Stimulated activated CD4-positive, alpha-beta T cell treated with anti-CD3 and anti-CD28 coated beads, TNF-alpha, amount 100 ng/mL, for 24 hours (primary cell): ENCODE data around the gene C10orf53.

Experiments used
- DNase-seq, 3 experiments: peaks; one replicate each; pipeline ENCODE4 v3.0.0-alpha.2; 2020; ENCODE audit warnings: low read depth in 3 of 3

Gene C10orf53, protein sequence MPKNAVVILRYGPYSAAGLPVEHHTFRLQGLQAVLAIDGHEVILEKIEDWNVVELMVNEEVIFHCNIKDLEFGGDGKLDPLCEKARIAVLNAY

DNA sequence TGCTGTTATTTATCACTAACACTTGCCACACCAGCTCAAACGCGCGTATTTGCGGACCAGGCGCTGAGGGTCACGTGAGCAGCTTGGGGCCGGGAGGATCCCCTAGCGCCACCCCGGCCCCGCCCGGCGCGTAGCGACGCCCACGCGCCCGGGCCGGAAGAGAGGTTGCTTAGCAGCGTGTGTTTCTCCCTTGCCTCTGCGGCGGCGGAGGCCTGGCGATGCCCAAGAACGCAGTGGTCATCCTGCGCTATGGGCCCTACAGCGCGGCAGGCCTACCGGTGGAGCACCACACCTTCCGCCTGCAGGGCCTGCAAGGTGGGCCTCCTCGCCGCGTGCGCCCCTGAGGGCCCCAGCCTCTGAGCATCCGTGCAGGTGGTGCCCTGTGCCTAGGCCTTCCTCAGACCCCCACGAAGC lies at the start of gene C10orf53:
Gene C10orf53 (plus strand): TSS at position 172 of the 414 bp plus-strand sequence. CDS start 47 bp downstream, at position 219.
- DNase-seq = peak in 2 of 3 experiments; percentile 3 to 14

DNA sequence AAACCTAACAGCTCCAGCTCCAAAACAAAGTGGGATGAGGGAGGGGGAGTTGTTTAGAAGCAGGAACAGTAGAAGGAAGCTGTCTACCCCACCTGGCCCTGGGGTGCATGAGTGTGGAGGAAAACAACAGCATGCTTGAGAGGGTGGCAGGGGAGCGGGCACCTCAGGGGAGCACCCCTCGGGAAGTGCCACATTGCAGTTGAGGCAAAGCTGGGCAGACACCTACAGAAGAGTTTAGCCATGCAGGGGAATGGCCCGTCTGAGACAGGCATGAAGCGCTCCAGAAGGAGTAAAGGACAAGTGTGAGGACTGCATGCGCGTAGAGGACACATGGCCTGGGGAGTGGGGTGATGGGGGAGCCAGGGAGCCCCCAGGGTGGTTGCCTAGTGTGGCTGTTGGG lies 47.5 kb upstream of the C10orf53 start:
- no peak for DNase-seq

DNA sequence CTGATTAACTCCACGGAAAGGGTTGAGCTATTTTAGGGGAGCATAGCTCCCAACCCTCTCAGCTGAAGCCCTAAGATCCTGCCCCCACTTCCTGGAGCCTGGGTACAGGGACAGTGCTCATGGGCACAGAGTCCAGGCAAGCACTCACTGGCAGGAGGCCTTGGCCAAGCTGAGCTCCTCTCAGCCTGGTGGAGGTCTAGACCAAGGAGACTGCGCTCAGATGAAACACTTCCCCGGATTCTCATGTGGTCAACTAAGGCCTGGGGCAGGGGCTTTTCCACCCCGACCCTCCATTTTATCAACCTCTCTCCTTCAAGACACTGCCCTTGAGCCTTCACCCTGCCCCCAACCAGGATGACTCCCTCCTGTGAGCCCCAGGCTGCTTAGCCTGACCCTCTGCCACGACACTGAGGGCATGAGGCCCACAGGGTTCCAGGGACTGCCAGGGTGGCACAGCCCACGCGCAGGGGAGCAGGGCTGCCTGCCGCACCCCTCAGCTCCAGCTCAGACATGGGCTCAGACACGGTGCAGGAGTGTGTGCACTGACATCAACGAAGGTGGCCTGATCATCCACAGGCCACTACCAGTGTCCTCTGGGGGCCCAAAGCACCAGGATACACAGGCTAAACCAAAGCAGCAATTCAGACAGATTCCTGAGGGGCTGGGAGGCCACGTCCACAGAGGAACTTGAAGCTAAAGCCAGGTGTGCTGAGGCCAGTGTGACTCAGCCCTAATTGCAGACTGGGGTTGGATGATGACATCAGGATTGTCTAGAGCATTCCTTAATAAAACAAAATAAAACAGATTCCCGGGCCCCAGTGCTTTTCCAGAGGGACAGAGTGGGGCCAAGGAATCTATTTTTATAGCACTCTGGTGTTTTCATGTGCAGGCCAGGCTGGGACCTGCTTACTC lies 46.8 kb upstream of the C10orf53 start:
- DNase-seq = no peak

DNA sequence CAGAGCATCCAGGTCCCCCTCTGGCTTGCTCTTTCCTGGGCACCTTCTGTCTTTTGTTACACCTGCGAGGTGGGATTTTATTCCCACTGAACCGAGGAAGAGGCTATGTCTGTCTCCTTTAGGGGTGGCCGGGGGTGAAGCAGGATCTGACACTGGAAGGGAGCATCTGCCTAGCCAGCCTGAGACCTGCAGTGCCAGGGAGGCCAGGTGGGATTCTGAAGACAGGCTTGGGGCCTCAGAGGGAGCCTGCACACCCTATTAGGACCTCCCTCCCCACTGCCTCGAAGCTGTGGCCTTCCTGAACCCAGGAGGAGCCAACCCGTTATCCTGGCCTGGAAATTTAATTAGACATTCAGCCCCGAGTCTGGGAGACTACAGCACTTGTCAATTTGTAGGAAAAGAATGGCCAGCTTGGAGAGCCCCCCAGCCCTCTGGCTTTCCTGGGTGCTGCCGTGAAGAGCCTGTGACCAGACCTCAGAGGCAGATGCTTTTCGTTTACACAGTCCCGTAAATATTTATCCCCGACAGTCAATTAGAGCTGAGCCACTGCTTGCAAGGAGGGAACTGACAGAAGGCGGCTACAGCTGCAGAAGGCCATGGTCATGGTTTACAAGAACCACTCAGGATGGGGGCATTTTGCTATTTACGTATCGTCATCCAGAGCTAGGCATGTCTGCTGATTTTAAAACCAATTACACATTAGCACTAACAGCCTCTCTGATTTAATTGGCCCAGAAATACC lies 46.0 kb upstream of the C10orf53 start:
- DNase-seq = no peak

DNA sequence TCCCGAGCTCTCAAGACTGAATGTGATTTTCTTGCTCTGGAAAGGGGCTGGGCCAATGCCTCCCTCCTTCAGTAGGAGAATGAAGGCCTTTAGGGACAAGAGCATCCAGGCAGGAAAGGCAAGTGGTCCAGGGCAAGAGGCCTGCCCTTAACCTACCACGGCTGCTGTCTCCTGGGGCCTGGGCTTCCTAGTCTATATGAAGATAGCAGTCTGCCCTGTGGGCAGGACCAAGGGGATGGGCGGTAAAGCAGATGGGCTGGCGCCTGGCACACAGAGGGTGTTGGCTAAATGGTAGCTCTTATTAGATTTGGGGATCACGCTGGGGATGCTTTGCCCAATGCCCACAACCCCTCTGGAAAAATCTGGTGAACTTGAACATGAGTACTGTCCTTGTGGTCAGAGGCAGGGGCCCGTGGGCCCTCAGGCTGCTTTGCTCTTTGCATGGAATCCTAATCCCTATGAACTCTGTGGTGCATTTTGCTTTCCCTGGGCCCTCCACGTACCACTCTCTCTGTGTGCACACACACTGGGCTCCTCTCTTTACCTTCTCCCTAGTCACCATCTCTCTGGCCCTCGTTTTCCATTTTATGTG lies 45.3 kb upstream of the C10orf53 start:
- no peak for DNase-seq

DNA sequence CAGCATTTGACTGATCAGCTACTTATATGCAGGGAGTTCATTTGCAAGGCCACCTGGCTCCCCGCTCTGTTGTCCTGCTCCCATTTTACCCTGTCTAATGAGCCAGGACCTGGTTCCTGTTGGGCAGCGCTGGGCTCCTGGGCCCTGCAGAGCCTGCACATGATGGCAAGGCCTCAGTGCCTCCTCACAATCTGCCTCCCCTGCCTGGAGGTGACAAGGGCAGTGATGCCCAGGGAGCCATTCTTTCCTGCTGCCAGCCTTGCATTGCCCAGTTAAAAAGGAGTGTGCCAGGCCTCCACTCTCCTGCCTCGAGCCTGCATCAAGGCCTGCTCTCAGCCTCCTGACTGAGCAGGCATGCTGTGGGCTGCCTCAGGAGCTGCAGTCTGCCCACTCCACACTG lies 37.1 kb upstream of the C10orf53 start:
- no peak for DNase-seq

DNA sequence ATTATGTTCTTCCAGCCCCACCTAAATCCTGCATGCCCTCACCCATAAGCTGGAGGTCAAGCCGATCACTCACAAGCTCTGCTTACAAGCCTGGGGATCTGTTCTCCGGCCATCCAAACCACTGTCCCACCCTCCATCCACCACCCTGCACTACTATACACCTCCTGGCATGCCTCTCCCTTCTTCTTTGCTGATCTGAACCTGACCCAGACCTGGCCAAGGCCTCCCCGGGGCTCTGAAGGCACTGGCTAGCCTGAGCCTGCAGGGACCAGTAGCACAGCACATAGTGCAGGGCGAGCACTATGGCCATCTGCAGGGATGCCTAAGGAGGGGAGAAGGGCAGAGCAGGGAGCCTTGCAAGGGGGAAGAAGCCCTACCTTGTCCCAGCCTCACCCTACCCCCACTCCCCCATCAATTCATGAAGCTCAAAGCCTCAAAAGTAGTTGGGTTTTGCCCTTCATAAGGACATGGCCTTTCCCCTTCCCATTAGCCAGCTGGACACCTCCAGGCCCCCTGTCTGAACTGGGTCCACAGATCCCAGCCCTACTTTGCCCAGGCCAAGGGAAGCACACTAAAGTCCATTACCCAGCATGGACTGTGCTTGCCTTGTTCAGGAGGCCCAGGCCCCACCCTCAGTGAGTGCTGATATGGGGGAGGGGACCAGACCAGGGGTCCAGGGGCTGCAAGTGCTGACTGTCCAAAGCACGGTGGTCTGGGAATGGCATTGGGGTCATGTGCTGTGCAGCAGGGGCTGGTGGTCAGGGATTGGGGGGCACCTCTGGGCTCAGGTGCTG lies 36.0 kb upstream of the C10orf53 start:
- no peak for DNase-seq

DNA sequence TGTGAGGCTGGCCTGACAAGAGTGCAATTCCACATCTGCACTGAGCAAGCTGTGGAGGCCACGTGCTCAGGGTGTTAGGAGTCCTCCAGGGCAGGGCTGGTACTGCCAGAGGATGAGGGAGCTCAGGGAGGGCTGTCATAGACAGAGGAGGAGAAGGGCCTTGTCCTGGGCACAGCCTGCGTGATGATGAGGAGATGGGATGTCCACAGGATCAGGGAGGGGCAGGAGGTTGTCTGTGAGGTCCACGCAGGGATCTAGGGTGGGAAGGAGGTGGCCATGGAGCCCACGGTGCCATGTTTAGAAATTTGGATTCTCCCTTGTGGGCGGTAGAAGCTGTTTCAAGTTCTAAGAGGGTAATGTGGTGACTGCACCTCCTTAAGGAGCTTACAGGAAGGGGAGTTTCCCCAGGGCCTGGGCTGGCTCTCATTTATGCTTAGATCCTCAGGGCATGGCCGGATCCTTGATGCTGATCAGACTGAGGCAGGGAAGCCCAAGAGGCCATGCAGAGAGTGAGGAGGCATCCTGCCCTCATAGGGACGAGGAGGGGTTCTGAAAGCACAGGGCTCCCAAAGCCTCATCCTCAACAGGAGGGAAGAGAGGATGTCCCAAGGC lies 35.3 kb upstream of the C10orf53 start:
- no peak for DNase-seq

DNA sequence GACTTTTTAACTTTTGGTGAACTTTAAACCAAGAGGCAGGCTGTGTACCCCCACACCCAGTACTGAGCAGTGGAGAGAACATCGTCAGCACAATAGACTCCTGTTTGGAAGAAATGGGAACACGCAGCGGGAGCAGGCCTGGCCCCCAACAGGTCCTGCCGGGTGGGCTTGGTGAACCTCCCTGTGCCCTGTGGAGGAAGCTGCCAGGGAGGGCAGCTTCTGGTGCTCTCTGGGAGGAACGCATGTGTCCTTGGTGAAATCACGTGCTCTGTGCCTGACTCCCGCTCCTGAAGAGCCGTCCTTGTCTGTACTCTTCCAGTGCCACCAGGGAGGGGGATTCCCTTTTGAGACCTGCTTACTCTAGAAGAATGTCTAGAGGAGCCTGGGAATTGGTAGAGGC lies 34.0 kb upstream of the C10orf53 start:
- no peak for DNase-seq

DNA sequence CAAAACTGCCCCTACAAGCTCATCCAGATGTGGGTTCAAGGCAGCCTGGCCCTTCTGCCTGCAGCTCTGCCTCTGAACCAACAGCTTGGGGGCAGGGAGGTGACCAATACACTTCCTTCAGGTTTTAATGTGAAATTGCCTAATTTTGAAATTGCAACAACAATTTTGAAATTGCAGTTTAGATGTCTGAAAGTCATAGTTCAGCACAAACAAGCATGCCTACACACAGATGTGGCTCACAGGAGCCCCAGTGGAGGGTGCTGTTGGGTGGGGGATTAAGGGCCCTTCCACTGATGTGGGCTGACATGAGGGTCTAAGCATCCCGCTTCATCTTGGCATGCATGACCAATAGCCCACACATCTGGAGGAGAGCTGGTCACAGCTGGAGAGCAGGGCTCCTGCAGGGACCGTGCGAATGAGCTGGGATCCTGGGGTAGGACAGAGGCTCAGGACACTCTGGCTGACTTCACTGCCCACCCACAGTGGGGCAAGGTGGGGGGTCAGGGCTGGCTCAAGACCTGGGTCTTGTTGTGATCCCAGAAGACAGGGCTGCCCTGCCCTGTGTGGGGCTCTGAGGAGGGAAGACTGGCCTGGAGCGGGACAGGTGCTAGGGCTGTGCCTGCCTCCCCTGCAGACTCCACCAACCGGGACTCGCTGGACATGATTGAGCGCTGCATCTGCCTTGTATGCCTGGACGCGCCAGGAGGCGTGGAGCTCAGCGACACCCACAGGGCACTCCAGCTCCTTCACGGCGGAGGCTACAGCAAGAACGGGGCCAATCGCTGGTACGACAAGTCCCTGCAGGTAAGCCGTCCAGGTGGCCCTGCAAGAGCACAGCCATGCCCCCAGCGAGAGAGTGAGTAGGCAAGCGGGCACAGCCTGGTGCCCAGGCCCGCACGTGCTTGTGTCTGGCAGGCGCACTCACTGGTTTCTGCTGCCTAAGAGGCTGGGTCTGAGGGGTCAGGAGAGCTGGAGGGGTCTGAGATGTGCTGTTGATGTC lies 33.3 kb upstream of the C10orf53 start:
- DNase-seq = no peak

DNA sequence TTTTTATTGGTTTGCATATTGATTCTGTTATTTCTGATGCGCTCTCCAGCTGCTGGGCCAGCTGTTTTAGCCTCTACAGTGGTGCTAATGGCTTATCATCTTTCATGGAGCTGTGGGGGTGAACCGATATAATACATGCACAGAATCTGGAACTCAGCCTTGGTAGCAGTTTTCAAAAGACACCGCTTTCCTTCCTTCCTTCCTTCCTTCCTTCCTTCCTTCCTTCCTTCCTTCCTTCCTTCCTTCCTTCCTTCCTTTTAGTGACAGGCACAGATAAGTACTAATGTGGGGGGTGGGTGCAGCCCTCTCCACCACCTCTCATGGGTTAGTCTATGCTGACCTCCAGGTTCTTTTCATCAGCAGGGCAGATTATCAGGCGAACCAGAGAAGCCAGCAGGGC lies 31.9 kb upstream of the C10orf53 start:
- DNase-seq = no peak

DNA sequence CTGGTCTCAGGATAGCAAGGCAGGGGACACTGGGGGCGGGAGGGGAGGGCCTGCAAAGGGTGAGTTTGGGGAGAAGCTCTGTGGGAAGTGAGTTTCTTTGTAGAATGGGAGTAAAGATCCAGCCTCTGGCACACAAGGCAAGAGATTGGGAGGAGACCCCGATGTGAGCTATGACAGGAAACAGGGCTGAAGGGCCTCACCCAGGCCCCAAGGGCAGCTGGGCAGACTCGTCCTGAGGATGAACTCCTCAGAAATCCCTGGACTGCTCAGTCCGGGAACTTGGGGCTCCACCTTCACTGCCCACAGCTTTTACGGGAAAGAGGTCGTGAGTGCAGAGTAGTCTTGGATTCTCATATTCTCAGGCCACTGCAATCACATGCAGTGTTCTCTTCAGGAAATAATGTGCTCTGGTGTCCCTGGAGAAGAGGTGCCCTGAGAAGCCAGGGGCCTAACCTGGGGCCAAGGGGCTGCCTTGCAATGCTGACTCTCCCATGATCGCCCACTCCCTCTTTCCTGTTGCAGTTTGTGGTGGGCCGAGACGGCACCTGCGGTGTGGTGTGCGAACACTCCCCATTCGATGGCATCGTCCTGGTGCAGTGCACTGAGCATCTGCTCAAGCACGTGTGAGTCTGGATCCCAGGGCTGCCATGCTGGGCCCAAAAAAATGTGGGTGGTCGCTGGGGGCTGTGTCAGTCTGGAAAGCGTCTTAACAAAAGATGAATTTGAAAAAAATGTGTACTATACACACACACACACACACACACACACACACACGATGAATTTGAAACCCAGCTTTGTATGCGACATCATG lies 31.3 kb upstream of the C10orf53 start:
- no peak for DNase-seq

DNA sequence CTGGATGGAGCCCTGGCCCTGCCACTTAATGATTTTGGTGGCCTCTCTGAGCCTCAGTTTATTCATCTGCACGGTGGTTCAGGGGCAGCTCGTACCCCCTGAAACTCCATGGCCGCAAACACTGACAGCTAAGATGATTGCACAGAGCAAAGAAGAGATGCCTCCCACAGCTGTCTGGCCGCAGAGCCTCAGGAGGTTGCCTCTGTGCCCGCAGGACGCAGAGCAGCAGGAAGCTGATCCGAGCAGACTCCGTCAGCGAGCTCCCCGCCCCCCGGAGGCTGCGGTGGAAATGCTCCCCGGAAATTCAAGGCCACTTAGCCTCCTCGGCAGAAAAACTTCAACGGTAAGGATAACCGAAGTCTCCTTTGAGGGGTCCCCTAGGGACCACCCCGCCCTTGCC lies 30.2 kb upstream of the C10orf53 start:
- DNase-seq = peak in 1 of 3 experiments; percentile 5

DNA sequence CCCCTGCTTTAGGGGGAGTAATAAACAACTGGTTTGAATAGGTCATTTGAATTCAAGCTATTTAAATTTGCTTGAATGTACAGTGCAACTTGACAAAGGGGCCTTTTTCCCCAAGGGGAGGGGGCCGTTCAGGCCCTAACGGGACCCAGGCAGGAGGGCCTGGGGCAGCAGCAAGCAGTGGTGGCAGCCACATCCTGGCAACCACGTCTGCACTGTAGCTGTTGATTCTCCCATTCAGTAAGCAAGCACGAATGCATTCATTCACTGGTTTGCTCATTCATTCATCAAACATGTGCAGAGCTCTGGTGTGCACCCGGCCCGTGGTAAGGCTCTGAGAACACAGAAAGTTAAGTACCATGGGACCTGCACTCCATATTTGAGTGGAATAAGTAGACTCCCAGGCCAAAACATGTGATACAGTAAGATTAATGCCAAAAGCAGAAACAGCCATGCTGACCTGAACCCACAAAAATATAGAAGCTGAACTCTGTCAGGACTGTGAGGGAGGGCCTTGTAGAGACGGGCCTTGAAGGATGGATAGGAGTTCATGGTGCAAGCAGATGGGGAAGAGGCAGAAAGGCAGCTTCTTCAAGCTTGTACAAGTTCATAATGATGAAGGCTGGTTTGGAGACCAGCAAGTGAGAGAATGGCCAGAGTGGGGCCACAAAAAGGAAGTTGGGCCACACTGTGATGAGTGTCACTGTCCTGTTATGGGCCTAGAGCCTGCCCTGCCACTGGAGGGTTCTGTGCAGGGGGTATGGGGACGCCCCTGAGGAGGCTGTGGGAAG lies 29.3 kb upstream of the C10orf53 start:
- DNase-seq = no peak

DNA sequence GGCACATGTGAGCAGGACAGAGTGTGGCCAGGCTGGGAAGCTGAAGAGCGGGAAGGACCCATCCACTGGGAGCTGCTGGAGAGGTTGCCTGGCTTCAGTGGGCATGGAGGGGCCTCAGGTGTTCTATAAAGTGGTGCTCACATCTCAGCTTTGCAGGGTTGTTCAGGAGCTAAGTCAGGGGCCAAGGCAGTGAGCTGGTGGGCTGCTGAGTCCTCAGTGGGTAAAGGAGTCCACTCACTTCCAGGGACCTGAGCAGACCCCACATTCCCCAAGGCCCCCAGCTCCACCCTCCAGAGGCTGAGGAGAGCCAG lies 28.8 kb upstream of the C10orf53 start:
- no peak for DNase-seq

DNA sequence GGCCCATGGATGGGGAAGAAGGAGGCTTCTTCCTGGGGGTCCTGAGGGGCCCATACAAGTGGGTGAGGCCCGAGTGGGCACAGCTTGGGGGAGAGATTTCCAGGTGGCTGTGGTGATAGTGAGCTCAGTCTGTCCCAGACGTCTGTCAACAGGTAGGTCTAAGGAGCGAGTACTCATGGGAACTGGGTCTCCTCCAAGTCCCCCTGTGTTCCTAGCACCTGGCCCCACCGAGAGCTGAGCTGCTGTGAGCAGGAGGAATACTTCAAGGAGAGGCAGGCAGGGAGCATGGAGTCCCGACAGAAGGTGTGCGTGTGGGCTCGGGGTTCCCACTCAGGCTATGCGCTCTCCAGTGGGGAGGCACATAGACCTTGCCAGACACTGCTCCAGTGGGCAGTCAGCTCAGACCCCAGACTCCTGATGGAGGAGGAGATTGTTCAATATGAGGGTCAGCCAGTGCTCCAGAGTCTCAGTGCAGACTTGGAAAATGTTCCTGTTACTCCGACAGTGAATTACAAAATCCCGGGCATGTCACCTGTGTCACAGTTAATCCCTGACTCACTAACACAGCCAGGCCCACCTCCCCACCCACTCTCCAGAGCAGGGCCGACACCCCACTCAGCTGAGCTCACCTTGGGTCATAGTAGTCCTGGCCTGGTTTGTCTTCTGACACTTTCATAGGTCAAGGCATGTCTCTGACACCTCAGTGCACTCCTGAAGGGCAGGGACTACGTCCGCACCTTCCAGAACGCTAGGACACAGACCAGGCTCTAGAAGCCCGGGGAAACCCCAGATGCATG lies 28.2 kb upstream of the C10orf53 start:
- DNase-seq = no peak

DNA sequence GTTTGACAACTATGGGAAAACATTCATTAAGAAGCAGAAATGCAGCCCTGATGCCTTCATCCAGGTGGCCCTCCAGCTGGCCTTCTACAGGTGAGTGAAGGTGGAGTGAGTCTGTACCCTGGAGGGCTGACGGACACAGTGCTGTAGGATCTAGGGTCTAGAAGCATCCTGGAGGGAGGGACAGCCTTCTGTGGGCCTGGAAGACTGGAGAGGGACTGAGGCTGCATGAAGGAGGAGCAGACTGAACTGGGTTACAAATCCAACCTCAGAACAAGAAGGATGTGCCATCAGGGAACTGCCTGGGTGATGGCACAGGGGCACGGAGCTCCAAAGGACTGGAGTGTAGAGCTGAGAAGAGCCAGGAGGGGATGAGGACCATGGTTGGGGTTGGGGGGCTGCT lies 27.5 kb upstream of the C10orf53 start:
- DNase-seq = no peak
